Fibroblast of skin of abdomen (primary cell): ENCODE measurements around the gene CD300E.

Experiments
- DNase-seq: peaks from one replicate; pipeline ENCODE4 v3.0.0-alpha.2; 2013

CD300E gene

DNA sequence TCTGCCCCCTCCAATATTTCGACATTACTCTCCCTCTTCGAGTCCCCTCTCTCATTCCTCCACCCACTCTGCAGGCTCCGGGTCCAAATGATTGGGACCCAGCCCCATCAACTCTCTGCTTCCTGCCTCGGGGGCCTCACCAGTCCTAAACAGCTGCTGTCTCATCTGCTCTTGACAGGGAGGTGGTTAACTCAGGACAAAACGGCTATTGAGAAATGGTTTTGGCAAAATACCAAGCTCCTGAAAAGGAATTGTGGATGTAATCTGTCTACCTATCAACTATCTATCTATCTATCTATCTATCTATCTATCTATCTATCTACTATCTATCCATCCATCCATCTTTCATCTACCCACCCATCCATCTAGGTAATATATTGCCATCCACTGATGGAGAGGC, 58.4 kb downstream of the CD300E start:
- no peak for DNase-seq

DNA sequence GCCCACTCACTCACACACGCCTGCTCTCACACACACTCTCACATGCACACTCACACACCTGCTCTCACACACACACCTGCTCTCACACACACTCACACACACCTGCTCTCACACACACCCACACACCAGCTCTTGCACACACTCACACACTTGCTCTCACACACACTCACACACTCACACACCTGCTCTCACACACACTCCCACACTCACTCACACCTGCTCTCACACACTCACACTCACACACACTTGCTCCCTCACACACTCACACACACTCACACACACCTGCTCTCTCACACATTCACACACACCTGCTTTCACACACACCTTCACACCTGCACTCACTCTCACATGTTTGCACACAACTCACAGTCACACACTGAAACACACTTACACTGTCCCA, 60.2 kb downstream of the CD300E start:
- no peak for DNase-seq

DNA sequence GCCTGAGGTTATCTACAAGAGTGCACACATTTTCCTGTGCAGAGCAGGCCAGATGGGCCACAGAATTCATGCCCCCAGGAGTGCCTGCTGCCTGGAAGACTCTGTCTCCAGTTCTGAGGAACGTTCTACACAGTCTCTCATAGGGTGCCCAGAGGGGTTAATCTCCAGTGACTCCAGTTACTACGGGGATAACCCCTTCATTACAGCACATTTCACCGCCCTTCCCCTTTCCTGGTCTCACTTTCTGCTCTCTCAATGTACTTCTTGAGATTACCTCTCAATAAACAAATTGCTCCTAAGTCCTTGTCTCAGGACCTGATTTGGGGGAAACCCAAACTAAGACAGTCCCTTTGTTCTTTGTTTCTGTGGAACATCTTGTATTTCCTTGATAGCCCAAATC, 62.0 kb downstream of the CD300E start:
- no peak for DNase-seq
